Measurements from ENCODE around the gene RCVRN.

DNA sequence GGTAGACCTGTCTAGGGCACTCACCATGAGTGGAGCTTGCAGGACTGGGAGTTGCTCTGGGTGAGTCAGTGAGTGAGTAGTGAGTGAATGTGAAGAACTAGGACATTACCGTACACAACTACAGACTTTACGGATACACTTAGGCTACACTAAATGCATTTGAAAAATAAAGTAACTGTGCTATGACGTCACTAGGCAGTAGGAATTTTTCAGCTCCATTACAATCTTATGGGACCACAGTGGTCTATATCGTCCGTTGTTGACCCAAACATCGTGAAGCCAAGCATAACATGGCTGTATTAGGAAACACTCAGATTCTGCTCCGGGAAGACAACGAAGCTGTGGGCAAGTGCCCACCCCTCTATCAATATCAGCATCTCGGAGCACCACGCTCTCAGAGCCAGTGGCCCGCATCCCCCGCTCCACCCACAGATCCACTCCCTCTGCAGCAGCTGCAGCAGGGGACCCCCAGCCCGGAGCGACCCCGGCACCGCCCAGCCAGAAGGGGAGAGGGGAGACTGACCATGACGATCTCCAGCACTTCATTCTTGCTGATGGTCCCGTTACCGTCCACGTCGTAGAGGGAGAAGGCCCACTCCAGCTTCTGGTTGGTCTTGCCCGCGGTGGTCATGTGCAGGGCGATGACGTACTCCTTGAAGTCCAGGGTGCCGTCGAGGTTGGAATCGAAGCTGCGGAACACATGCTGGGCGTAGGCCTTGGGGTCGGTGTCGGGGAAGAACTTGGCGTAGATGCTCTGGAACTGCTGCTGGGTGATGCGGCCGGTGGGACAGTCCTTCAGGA, 594 bp downstream of the RCVRN start:
- TF ChIP-seq NFE2L2 (IDR thresholded peaks at IDR 0.05; ENCODE audit: low read length) (no peak), LCORL (IDR thresholded peaks at IDR 0.05) (no peak), LCORL (CRISPR knock-in tag; IDR thresholded peaks at IDR 0.05) (no peak), ZNF83 (CRISPR knock-in tag; IDR thresholded peaks at IDR 0.05; ENCODE audit: borderline replicate concordance) (no peak), CHCHD3 (CRISPR knock-in tag; IDR thresholded peaks at IDR 0.05) (no peak), ZMYM4 (CRISPR knock-in tag; IDR thresholded peaks at IDR 0.05) (no peak), ZFP82 (CRISPR knock-in tag; IDR thresholded peaks at IDR 0.05; ENCODE audit: borderline replicate concordance) (no peak)
- TF ChIP-seq, protein P1, sequence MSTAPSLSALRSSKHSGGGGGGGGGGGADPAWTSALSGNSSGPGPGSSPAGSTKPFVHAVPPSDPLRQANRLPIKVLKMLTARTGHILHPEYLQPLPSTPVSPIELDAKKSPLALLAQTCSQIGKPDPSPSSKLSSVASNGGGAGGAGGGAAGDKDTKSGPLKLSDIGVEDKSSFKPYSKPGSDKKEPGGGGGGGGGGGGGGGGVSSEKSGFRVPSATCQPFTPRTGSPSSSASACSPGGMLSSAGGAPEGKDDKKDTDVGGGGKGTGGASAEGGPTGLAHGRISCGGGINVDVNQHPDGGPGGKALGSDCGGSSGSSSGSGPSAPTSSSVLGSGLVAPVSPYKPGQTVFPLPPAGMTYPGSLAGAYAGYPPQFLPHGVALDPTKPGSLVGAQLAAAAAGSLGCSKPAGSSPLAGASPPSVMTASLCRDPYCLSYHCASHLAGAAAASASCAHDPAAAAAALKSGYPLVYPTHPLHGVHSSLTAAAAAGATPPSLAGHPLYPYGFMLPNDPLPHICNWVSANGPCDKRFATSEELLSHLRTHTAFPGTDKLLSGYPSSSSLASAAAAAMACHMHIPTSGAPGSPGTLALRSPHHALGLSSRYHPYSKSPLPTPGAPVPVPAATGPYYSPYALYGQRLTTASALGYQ (CRISPR knock-in tag; IDR thresholded peaks at IDR 0.05), result no peak
- TF ChIP-seq, protein P2, sequence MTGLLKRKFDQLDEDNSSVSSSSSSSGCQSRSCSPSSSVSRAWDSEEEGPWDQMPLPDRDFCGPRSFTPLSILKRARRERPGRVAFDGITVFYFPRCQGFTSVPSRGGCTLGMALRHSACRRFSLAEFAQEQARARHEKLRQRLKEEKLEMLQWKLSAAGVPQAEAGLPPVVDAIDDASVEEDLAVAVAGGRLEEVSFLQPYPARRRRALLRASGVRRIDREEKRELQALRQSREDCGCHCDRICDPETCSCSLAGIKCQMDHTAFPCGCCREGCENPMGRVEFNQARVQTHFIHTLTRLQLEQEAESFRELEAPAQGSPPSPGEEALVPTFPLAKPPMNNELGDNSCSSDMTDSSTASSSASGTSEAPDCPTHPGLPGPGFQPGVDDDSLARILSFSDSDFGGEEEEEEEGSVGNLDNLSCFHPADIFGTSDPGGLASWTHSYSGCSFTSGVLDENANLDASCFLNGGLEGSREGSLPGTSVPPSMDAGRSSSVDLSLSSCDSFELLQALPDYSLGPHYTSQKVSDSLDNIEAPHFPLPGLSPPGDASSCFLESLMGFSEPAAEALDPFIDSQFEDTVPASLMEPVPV (CRISPR knock-in tag; IDR thresholded peaks at IDR 0.05), result no peak

Measured in HepG2 (cell line).